ENCODE results near the gene PXYLP1. TPM values are rescaled to one million over a fixed set of nuclear protein-coding genes. Genes with fewer than 3 reads are reported as not detected.

PXYLP1 gene
- total and polyA plus RNA-seq, 2 of the 8 experiments (the other 6 are each of a cell fraction or from before 2014, with no cell fraction given): 19.4 to 20.6 TPM

- Histone ChIP-seq H2AK5ac (ENCODE audit: low read depth, low read length) (no peak overlapping the region; the same call in 1 of the 2 replicates), H2BK12ac (ENCODE audit: low read depth, low read length) (no peak overlapping the region), H2BK5ac (ENCODE audit: low read depth, low read length) (no peak overlapping the region), H4K8ac (ENCODE audit: extremely low read depth, insufficient read depth, low read length) (no peak overlapping the region), H3K23me2 (ENCODE audit: low read depth, low read length) (no peaks in the 10 kb centered on the region), H4K5ac (ENCODE audit: insufficient read length, low read depth, low read length) (no peak overlapping the region), H2BK120ac (replicated peaks; ENCODE audit: low read depth, low read length) (no peak overlapping the region), H3K4ac (replicated peaks; ENCODE audit: insufficient read length, low read depth, low read length) (peak overlapping the region; percentile 0), H3K79me2 (ENCODE audit: control insufficient read depth in 1 of 2, insufficient read depth in 2 of 2, low read length in 2 of 2) (peaks cover 0 to 15% of the 10 kb centered on the region in 2 experiments; a peak in 1 of 4 replicates), H3K4me2 (ENCODE audit: insufficient read depth in 1 of 2, low read depth in 2 of 2, low read length in 2 of 2) (no peak overlapping the region), H2AFZ (ENCODE audit: low read length) (no peak overlapping the region), H3K23ac (ENCODE audit: insufficient read length) (no peak overlapping the region), H4K20me1 (replicated peaks in 1 of 2; ENCODE audit: control insufficient read depth in 1 of 2, insufficient read depth in 2 of 2, low read length in 2 of 2) (peaks cover 0 to 3% of the 10 kb centered on the region in 2 experiments), H4K91ac (replicated peaks; ENCODE audit: insufficient read length, low read length) (peak overlapping the region; percentile 34), H2BK20ac (ENCODE audit: low read length) (peak overlapping the region; percentile 84; the same call in 1 of the 2 replicates), H3K56ac (replicated peaks; ENCODE audit: insufficient read length, low read depth, low read length) (no peak overlapping the region), H3K4me3 (ENCODE audit: extremely low read depth in 1 of 4, insufficient read depth in 2 of 4, low read depth in 3 of 4, low read length in 4 of 4) (no peak overlapping the region), H3K18ac (ENCODE audit: extremely low read depth, low read length) (peak overlapping the region; percentile 25; the same call in 1 of the 2 replicates), H3K27ac (ENCODE audit: low read depth, low read length) (no peak overlapping the region), H2BK15ac (ENCODE audit: low read length) (peak overlapping the region; percentile 90; the same call in 1 of the 2 replicates), H3K36me3 (ENCODE audit: control insufficient read depth in 2 of 4, insufficient read depth in 4 of 4, low read length in 3 of 4) (peaks cover 0 to 13% (median 3%) of the 10 kb centered on the region in 4 experiments; a peak in 2 of 8 replicates), H3K9ac (replicated peaks in 1 of 4; ENCODE audit: extremely low read depth in 1 of 4, low read depth in 3 of 4, low read length in 3 of 4) (no peak overlapping the region), H3K4me1 (replicated peaks in 1 of 4; ENCODE audit: control insufficient read depth in 3 of 4, insufficient read depth in 4 of 4, low read length in 3 of 4) (peaks cover 10 to 29% (median 24%) of the 10 kb centered on the region in 4 experiments), H3K79me1 (ENCODE audit: low read depth, low read length) (peaks cover 7% of the 10 kb centered on the region), H3K9me3 (ENCODE audit: insufficient read depth in 2 of 2, low read depth in 1 of 2, low read length in 1 of 2) (no peaks in the 10 kb centered on the region), H3K14ac (ENCODE audit: insufficient read length) (no peak overlapping the region), H3K27me3 (replicated peaks in 1 of 4; ENCODE audit: control insufficient read depth in 3 of 4, extremely low read depth in 1 of 4, insufficient read depth in 3 of 4, low read length in 3 of 4) (no peaks in the 10 kb centered on the region)
- no peak for DNase-seq (ENCODE audit: low read depth in 1 of 2, low spot score in 2 of 2)
- CTCF ChIA-PET (ENCODE audit: partially characterized antibody): interaction anchor here (0.7 to 9.6 kb wide), 6 partner anchors 9 to 240 kb away, joined by 3 to 80 read pairs (median 4); partner anchors contain the start of gene PXYLP1
- 100% methylated on average over 1 of the region's 1 CpG; no CpG with 5 or more reads in 1 of the 2 experiments for WGBS, 2 experiments (ENCODE audit: extremely low coverage in 1 of 2, insufficient coverage in 1 of 2, insufficient read length in 1 of 2, insufficient replicate concordance in 2 of 2, low coverage in 1 of 2, low lambda C conversion rate in 2 of 2, missing lambda C conversion rate in 1 of 2)
- POLR2A ChIA-PET (ENCODE audit: partially characterized antibody): interaction anchor here (0.5 to 1.8 kb wide), 2 partner anchors 9 to 830 kb away, joined by 3 to 4 read pairs; no protein-coding TSS in a partner anchor
- FAIRE-seq: no peak
- no peak for TF ChIP-seq RXRA (IDR thresholded peaks at IDR 0.05; ENCODE audit: insufficient read depth, low read depth, low read length)
- TF ChIP-seq JUND (IDR thresholded peaks at IDR 0.05; ENCODE audit: low read length): no peak
- TF ChIP-seq CTBP2 (IDR thresholded peaks at IDR 0.05; ENCODE audit: borderline replicate concordance, insufficient read depth, insufficient read length, low read length): no peak
- TF ChIP-seq TBP (IDR thresholded peaks at IDR 0.05; ENCODE audit: low read depth, low read length): no peak
- no peak for TF ChIP-seq SP1 (IDR thresholded peaks at IDR 0.05; ENCODE audit: low read depth, low read length)
- no peak for TF ChIP-seq SIN3A (conservative IDR thresholded peaks at IDR 0.05 in 1 of 2, IDR thresholded peaks at IDR 0.05 in 1 of 2; ENCODE audit: low read depth in 1 of 2, low read length in 2 of 2)
- TF ChIP-seq JUN (IDR thresholded peaks at IDR 0.05; ENCODE audit: low read depth, low read length): no peak
- no peak for TF ChIP-seq BRCA1 (IDR thresholded peaks at IDR 0.05; ENCODE audit: low read depth, low read length)
- TF ChIP-seq SP4 (IDR thresholded peaks at IDR 0.05; ENCODE audit: low read length): no peak
- no peak for TF ChIP-seq KDM4A (IDR thresholded peaks at IDR 0.05; ENCODE audit: low read depth, low read length, severe bottlenecking)
- TF ChIP-seq ASH2L (IDR thresholded peaks at IDR 0.05; ENCODE audit: low read length): no peak
Observed at GRCh38 chr3:141240286-141240685, 8.7 kb downstream of the PXYLP1 start.
